Muscle layer of duodenum (tissue), 2 donors: ENCODE measurements around the gene LSM6.

ENCODE experiments used
- H3K27ac ChIP-seq: one replicate; pipeline ENCODE4 v1.7.0; 2013; ENCODE audit warnings: mild to moderate bottlenecking, low read length
- H3K27me3 ChIP-seq: one replicate; pipeline ENCODE4 v1.7.0; 2013; ENCODE audit warnings: low read depth, mild to moderate bottlenecking, control low read depth, low read length
- H3K36me3 ChIP-seq, 2 donors: one replicate each; pipeline ENCODE4 v1.7.0; 2013; ENCODE audit warnings: low read length in 2 of 2, control low read depth in 1 of 2, mild to moderate bottlenecking in 1 of 2; ENCODE audit not compliant: insufficient read depth in 2 of 2, control insufficient read depth in 1 of 2
- H3K4me1 ChIP-seq, 2 donors: one replicate each; pipeline ENCODE4 v1.7.0; 2013; ENCODE audit warnings: low read length in 2 of 2, mild to moderate bottlenecking in 2 of 2, control low read depth in 1 of 2, moderate library complexity in 1 of 2; ENCODE audit not compliant: insufficient read depth in 2 of 2, control insufficient read depth in 1 of 2
- H3K4me3 ChIP-seq, 2 donors: one replicate each; pipeline ENCODE4 v1.7.0; 2013; ENCODE audit warnings: low read length in 2 of 2, low read depth in 1 of 2, mild to moderate bottlenecking in 1 of 2
- H3K9me3 ChIP-seq, 2 donors: one replicate each; pipeline ENCODE4 v1.7.0; 2013; ENCODE audit warnings: low read length in 2 of 2, control low read depth in 1 of 2, mild to moderate bottlenecking in 1 of 2; ENCODE audit not compliant: control insufficient read depth in 1 of 2
- donor health status: healthy.

LSM6 gene

GRCh38 chr4:146190456-146190855 lies 14.9 kb downstream of the LSM6 start:
- H3K36me3 ChIP-seq = peaks cover 20 to 39% of the 10 kb centered on the region in 2 donors

GRCh38 chr4:146191766-146192458 lies 16.4 kb downstream of the LSM6 start:
- Histone ChIP-seq H3K27ac (no peak overlapping the region), H3K36me3 (peaks cover 18 to 34% of the 10 kb centered on the region in 2 donors), H3K27me3 (no peaks in the 10 kb centered on the region), H3K4me1 (peaks cover 0 to 13% of the 10 kb centered on the region in 2 donors), H3K9me3 (no peaks in the 10 kb centered on the region), H3K4me3 (no peak overlapping the region)

More at GRCh38 chr4:146190456-146190855, 14.9 kb downstream of the LSM6 start:
- no peak overlapping the region for H3K4me3 ChIP-seq
- peaks cover 0 to 13% of the 10 kb centered on the region in 2 donors for H3K4me1 ChIP-seq
- no peaks in the 10 kb centered on the region for H3K9me3 ChIP-seq
- H3K27ac ChIP-seq = no peak overlapping the region
- no peaks in the 10 kb centered on the region for H3K27me3 ChIP-seq

- Histone ChIP-seq H3K27me3 (no peaks in the 10 kb centered on the region), H3K9me3 (no peaks in the 10 kb centered on the region), H3K4me1 (peaks cover 0 to 13% of the 10 kb centered on the region in 2 donors), H3K4me3 (no peak overlapping the region), H3K36me3 (peaks cover 6 to 20% of the 10 kb centered on the region in 2 donors), H3K27ac (no peak overlapping the region)
These were observed 18.1 kb downstream of the LSM6 start for GRCh38 chr4:146193628-146194027.

GRCh38 chr4:146194212-146194611 lies 18.7 kb downstream of the LSM6 start:
- Histone ChIP-seq H3K9me3 (no peaks in the 10 kb centered on the region), H3K27me3 (no peaks in the 10 kb centered on the region), H3K27ac (no peak overlapping the region), H3K4me3 (no peak overlapping the region), H3K4me1 (peaks cover 0 to 13% of the 10 kb centered on the region in 2 donors), H3K36me3 (peaks cover 6 to 18% of the 10 kb centered on the region in 2 donors)

DNA sequence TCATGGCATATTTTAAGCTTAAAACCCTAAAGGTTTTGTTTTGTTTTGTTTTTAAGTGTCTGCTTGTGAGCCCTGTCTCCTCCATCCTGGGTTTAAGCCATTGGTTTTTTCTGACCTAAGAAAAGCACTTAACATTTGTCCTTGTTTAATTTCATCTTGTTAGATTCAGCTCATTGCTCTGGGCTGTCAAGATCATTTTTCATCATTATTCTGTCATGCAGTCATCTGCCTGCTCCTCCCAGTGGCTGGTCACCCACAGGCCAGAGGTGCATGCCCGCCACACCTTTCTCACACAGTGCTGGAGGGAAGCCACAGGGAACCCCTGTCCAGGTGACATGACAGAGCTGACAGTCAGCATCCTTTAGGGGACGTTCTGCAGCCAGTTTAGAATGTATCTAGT lies 27.1 kb downstream of the LSM6 start:
- no peaks in the 10 kb centered on the region for H3K4me1 ChIP-seq
- no peak overlapping the region for H3K4me3 ChIP-seq
- H3K9me3 ChIP-seq = no peaks in the 10 kb centered on the region
- no peak overlapping the region for H3K27ac ChIP-seq
- no peaks in the 10 kb centered on the region for H3K27me3 ChIP-seq
- no peaks in the 10 kb centered on the region for H3K36me3 ChIP-seq

DNA sequence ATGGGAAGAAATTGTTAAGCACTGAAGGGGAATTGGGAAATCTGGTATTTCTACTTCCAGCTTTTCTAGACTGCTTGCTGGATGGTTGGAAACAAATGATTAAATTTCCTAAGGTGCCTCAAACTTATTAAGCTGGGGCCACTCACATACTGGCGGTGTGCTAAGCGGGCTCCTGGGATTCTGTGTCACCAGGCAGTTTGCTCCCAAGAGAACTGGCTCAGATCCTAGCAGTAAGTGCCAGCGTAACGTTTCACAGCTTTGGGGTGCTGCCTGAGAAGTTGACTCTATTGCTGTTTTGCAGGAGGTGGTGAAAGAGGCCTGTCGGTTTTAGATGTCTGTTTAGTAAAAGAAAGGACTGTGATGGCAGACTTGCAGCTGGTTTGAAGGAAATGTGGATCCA lies 31.9 kb downstream of the LSM6 start:
- Histone ChIP-seq H3K4me3 (no peak overlapping the region), H3K36me3 (no peaks in the 10 kb centered on the region), H3K4me1 (no peaks in the 10 kb centered on the region), H3K9me3 (no peaks in the 10 kb centered on the region), H3K27me3 (no peaks in the 10 kb centered on the region), H3K27ac (no peak overlapping the region)

- no peaks in the 10 kb centered on the region for H3K4me1 ChIP-seq
- H3K9me3 ChIP-seq = no peaks in the 10 kb centered on the region
- H3K27ac ChIP-seq = no peak overlapping the region
- no peaks in the 10 kb centered on the region for H3K36me3 ChIP-seq
- no peak overlapping the region for H3K4me3 ChIP-seq
- H3K27me3 ChIP-seq = no peaks in the 10 kb centered on the region
These were observed 35.4 kb downstream of the LSM6 start for GRCh38 chr4:146210890-146211289.

DNA sequence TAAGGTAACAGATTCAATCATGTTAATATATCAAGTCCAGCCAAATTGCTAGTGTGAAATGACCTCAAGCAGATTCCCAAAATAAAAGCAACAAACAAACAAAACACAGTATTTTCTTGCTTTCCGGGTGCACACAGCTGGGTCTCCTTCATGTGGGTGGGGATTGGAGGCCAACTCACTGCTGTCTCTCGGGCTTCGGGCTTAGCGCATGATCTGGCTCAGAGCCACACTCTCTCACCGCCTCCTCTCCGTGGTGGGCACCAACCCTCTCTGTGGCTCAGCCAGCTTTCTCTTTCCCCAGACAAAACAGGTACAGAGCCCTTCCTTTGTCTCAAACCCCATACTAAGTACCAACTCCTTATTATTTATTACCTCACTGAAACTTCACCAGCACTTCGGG lies 35.9 kb downstream of the LSM6 start:
- H3K4me3 ChIP-seq = no peak overlapping the region
- no peaks in the 10 kb centered on the region for H3K27me3 ChIP-seq
- H3K36me3 ChIP-seq = no peaks in the 10 kb centered on the region
- no peak overlapping the region for H3K27ac ChIP-seq
- no peaks in the 10 kb centered on the region for H3K4me1 ChIP-seq
- no peaks in the 10 kb centered on the region for H3K9me3 ChIP-seq

GRCh38 chr4:146212781-146213180 lies 37.3 kb downstream of the LSM6 start:
- Histone ChIP-seq H3K27ac (no peak overlapping the region), H3K4me3 (no peak overlapping the region), H3K4me1 (no peaks in the 10 kb centered on the region), H3K27me3 (no peaks in the 10 kb centered on the region), H3K9me3 (no peaks in the 10 kb centered on the region), H3K36me3 (no peaks in the 10 kb centered on the region)

DNA sequence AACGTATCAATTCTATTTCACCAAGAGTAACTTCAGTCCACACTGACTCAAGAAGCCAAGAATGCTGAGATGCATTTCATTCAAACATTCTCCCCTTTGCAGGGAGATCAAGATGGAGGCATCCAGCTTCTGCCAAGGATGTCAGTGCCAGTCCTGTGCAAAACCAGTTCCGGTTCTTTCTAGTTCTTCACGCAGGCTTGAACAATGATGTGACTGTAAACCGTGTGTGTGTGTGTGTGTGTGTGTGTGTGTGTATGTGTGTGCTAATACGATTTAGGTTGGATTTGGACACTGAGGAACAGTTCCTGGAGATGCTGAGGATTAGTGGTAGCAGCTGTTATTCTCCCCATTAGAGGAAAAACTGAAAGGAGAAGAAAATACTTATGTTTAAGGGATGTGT lies 38.7 kb downstream of the LSM6 start, which contains the start of gene REELD1:
REELD1 (plus strand) TSS at position 301 of the 400 bp plus-strand sequence. CDS start 2,415 bp downstream, outside the sequence.
- no peak within 1 kb of the TSS for H3K27ac ChIP-seq
- no peaks in the 10 kb centered on the region for H3K36me3 ChIP-seq
- no peaks in the 10 kb centered on the region for H3K9me3 ChIP-seq
- no peaks in the 10 kb centered on the region for H3K4me1 ChIP-seq
- no peaks in the 10 kb centered on the region for H3K27me3 ChIP-seq
- no peak within 1 kb of the TSS for H3K4me3 ChIP-seq

DNA sequence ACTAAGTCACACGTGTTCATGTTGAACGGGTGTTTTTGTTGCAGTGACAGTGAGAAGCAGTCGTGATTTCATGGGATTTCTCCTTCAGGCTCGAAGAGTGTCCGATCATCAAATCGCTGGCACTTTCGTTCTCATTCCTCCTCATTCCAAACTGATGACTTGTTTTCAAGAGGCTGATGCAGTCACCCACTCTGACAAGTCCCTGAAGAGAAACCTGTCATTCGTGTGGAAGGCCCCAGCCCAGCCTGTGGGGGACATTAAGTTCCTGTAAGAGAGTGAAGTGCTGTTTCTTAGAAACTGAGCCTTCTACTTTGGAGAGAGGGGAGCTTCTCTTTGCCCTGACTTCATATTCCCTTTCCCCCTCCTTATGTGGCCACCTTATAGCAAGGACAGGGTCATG lies 46.8 kb downstream of the LSM6 start:
- no peaks in the 10 kb centered on the region for H3K36me3 ChIP-seq
- H3K9me3 ChIP-seq = no peaks in the 10 kb centered on the region
- H3K4me3 ChIP-seq = no peak overlapping the region
- no peak overlapping the region for H3K27ac ChIP-seq
- no peaks in the 10 kb centered on the region for H3K4me1 ChIP-seq
- H3K27me3 ChIP-seq = no peaks in the 10 kb centered on the region
